HL-60 (cell line): ENCODE results near the gene TMEM204.

Experiments
- DNase-seq, 2 experiments: peaks; one replicate each; pipeline ENCODE4 v3.0.0-alpha.2; 2010 to 2020; ENCODE audit warnings: low read depth in 1 of 2, low spot score in 1 of 2
- H3K27ac ChIP-seq: fragments of 250-450 bp; sonication (Bioruptor Pico); replicated peaks from 2 replicates; pipeline ENCODE4 v1.5.1; 2020; ENCODE audit warnings: mild to moderate bottlenecking, moderate library complexity
- H3K27me3 ChIP-seq: fragments of 250-450 bp; sonication (Bioruptor Pico); 2 replicates; pipeline ENCODE4 v1.5.1; 2021; ENCODE audit warnings: mild to moderate bottlenecking, moderate library complexity; ENCODE audit not compliant: insufficient read depth, poor library complexity, severe bottlenecking
- H3K4me3 ChIP-seq: replicated peaks from 2 replicates; pipeline ENCODE4 v1.5.1; 2011; ENCODE audit warnings: mild to moderate bottlenecking, control low read depth, low read length; ENCODE audit not compliant: insufficient read depth
- CTCF ChIP-seq: IDR thresholded peaks from one replicate; pipeline ENCODE4 v1.5.1; 2011; ENCODE audit warnings: low read length, control low read depth, inconsistent platforms; ENCODE audit not compliant: insufficient read depth
- GABPA ChIP-seq: IDR thresholded peaks from 2 replicates; pipeline ENCODE4 v1.6.1; 2012; ENCODE audit warnings: low read depth
- POLR2AphosphoS5 ChIP-seq: IDR thresholded peaks from 2 replicates; pipeline ENCODE4 v1.6.1; 2012; ENCODE audit warnings: low read depth
- REST ChIP-seq: IDR thresholded peaks from 2 replicates; pipeline ENCODE4 v1.6.1; 2012; ENCODE audit warnings: low read depth; ENCODE audit not compliant: insufficient replicate concordance
- SPI1 ChIP-seq: IDR thresholded peaks from 2 replicates; pipeline ENCODE4 v1.6.1; 2012; ENCODE audit warnings: low read depth, mild to moderate bottlenecking, borderline replicate concordance

TMEM204 gene

GRCh38 chr16:1505073-1505844 lies 28.2 kb upstream of the TMEM204 start:
- TF ChIP-seq POLR2AphosphoS5 (peak; percentile 62; the same call in 1 of the 2 replicates), REST (no peak), SPI1 (no peak), GABPA (no peak), CTCF (no peak)
- no peak for DNase-seq
- Histone ChIP-seq H3K27ac (no peak overlapping the region), H3K4me3 (no peak overlapping the region), H3K27me3 (no peaks in the 10 kb centered on the region)

GRCh38 chr16:1505912-1506311 lies 27.6 kb upstream of the TMEM204 start:
- no peak for DNase-seq
- Histone ChIP-seq H3K27ac (no peak overlapping the region), H3K27me3 (no peaks in the 10 kb centered on the region), H3K4me3 (no peak overlapping the region)
- TF ChIP-seq SPI1 (no peak), REST (no peak), GABPA (no peak), POLR2AphosphoS5 (no peak), CTCF (no peak)

GRCh38 chr16:1506494-1507213 lies 26.8 kb upstream of the TMEM204 start:
- Histone ChIP-seq H3K4me3 (no peak overlapping the region), H3K27ac (no peak overlapping the region), H3K27me3 (no peaks in the 10 kb centered on the region)
- no peak for TF ChIP-seq SPI1
- TF ChIP-seq POLR2AphosphoS5 = no peak; the same call in 1 of the 2 replicates
- TF ChIP-seq CTCF = no peak
- no peak for TF ChIP-seq REST
- no peak for TF ChIP-seq GABPA
- no peak for DNase-seq
